Measurements from ENCODE around the gene SMC3. TPM values are rescaled to one million over a fixed set of nuclear protein-coding genes. Genes with fewer than 3 reads are reported as not detected.
A peak's percentile ranks its signal among the peaks of the same experiment; 100 is the strongest.

Gene SMC3
- total and polyA plus RNA-seq, 2 experiments from 2014 or later = 72.3 to 320 TPM

GRCh38 chr10:110642204-110643034, 74.9 kb downstream of the SMC3 start (continued):
- TF ChIP-seq ZNF331 (CRISPR knock-in tag; IDR thresholded peaks at IDR 0.05; ENCODE audit: low read depth) (no peak), EZH2 (IDR thresholded peaks at IDR 0.05; ENCODE audit: low read depth, unreplicated experiment) (peak; percentile 92)
- TF ChIP-seq, protein P1, sequence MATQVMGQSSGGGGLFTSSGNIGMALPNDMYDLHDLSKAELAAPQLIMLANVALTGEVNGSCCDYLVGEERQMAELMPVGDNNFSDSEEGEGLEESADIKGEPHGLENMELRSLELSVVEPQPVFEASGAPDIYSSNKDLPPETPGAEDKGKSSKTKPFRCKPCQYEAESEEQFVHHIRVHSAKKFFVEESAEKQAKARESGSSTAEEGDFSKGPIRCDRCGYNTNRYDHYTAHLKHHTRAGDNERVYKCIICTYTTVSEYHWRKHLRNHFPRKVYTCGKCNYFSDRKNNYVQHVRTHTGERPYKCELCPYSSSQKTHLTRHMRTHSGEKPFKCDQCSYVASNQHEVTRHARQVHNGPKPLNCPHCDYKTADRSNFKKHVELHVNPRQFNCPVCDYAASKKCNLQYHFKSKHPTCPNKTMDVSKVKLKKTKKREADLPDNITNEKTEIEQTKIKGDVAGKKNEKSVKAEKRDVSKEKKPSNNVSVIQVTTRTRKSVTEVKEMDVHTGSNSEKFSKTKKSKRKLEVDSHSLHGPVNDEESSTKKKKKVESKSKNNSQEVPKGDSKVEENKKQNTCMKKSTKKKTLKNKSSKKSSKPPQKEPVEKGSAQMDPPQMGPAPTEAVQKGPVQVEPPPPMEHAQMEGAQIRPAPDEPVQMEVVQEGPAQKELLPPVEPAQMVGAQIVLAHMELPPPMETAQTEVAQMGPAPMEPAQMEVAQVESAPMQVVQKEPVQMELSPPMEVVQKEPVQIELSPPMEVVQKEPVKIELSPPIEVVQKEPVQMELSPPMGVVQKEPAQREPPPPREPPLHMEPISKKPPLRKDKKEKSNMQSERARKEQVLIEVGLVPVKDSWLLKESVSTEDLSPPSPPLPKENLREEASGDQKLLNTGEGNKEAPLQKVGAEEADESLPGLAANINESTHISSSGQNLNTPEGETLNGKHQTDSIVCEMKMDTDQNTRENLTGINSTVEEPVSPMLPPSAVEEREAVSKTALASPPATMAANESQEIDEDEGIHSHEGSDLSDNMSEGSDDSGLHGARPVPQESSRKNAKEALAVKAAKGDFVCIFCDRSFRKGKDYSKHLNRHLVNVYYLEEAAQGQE (IDR thresholded peaks at IDR 0.05; ENCODE audit: unreplicated experiment) = no peak

DNA sequence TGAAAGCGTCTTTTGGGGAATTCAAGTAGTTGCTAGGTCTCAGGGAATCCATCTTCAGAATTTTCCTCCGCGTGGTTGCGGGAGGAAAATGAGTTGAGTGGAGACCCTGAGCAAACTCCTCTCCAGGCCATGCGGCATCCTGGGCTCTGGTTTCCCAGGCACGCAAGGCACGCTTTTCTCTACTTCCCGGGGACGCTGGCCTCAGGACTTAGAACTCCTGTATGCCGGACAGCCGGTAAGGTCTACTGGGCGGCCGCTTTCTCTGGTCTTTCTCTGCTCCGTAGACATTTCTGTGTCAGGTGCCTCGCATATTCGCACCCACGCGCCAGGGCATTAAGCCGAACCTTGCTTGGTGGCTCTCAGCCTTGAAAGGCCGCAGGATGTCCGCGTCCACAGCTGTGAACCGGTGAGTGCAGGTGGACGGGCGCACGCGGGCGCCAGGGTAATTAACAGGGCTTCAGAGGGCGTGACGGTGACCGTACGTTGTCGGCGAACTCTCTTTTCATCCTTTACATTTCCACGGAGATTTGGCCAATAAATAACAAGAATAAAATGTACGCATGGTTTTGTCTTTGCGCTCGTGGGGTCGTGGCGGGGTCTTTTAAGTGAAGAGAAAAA, 75.6 kb downstream of the SMC3 start:
- H3K4me2 ChIP-seq = peak overlapping the region; percentile 96
- peaks cover 36% of the 10 kb centered on the region for H3K4me1 Mint-ChIP-seq
- no peak overlapping the region for H3K27ac ChIP-seq (ENCODE audit: low read depth)
- H3K79me2 ChIP-seq (replicated peaks; ENCODE audit: insufficient read depth) = no peaks in the 10 kb centered on the region
- TF ChIP-seq EZH2phosphoT487 (IDR thresholded peaks at IDR 0.05; ENCODE audit: unreplicated experiment) (peak; percentile 61), ZNF331 (CRISPR knock-in tag; IDR thresholded peaks at IDR 0.05; ENCODE audit: low read depth) (no peak)
- ATAC-seq = peak; percentile 62
- DNase-seq (ENCODE audit: low spot score) = peak; percentile 80
- peak overlapping the region; percentile 73 for H3K4me3 ChIP-seq
- no peaks in the 10 kb centered on the region; the same call in 2 of the 3 replicates for H3K36me3 Mint-ChIP-seq (ENCODE audit: low read depth)
- peak overlapping the region; percentile 94 for H2AFZ ChIP-seq
- H3K4me1 ChIP-seq (ENCODE audit: insufficient read depth) = peaks cover 32% of the 10 kb centered on the region
- H3K27me3 Mint-ChIP-seq (ENCODE audit: insufficient read depth, low read depth, poor library complexity) = peaks cover 36% of the 10 kb centered on the region
- no peaks in the 10 kb centered on the region for H3K9me2 ChIP-seq (ENCODE audit: insufficient read depth)
- H3F3A ChIP-seq (replicated peaks; ENCODE audit: low read depth) = 0 out of 2 replicates have a peak, but pooled peaks cover 3% of the 10 kb centered on the region
- H3K27me3 ChIP-seq (ENCODE audit: insufficient read depth) = peaks cover 64% of the 10 kb centered on the region
- H3K27ac Mint-ChIP-seq = no peak overlapping the region
- no peaks in the 10 kb centered on the region for H4K20me1 ChIP-seq (replicated peaks; ENCODE audit: insufficient read depth)
- no peaks in the 10 kb centered on the region for H3K36me3 ChIP-seq (ENCODE audit: insufficient read depth)
- H3K4me3 Mint-ChIP-seq = peak overlapping the region; percentile 88
- H3K9me3 Mint-ChIP-seq = no peaks in the 10 kb centered on the region

DNA sequence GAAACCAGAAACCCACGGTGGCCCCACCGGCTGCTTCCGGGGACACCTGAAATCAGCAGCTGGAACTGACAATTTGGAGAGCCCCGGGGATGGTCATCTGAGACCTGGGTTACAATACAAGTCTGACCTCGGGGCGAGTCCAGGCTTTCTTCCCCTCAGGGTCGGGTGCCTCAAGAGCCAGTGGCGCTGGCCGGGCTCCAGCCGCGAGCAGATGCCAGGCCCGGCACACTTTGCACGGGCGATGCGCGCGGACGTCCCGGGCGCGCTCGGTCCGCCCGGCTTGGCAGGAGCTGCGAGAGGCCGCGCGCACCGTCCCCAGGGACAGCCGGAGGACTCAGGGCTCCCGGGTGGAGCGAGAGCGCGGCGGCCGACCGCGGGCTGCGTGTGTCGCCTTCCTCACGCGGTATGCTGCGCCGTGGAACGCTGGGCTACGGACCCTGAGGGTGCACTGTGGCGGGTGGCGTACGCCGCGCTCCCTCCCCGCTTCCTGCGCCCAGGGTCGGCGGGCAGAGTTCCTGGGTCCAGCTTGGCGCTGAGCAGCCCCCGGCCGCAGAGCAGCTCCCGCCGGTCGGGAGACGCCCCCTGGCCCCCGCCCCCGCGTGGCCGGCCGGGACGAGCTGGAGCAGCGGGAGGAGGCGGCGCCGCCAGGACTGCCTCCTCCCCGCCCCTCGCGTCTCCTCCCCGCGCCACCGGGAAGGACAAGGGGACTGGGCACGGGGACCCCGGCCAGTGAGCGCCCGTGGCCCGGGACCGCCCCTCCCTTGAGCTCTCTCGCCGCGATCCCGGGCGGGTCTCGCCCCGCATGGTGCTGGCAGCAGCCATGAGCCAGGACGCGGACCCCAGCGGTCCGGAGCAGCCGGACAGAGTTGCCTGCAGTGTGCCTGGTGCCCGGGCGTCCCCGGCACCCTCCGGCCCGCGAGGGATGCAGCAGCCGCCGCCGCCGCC, 76.4 kb downstream of the SMC3 start, which contains the start of gene RBM20:
TSS of gene RBM20 (plus strand) at position 684 of the 945 bp plus-strand sequence. CDS start at position 803, 119 bp downstream.
- H2AFZ ChIP-seq = peak within 1 kb of the TSS; percentile 94
- peak within 1 kb of the TSS; percentile 73 for H3K4me3 ChIP-seq
- DNase-seq (ENCODE audit: low spot score) (peak; percentile 52), ATAC-seq (peak; percentile 68)
- Mint-ChIP-seq H3K9me3 (no peaks in the 10 kb centered on the region), H3K27ac (no peak within 1 kb of the TSS), H3K4me1 (peaks cover 36% of the 10 kb centered on the region), H3K4me3 (peak within 1 kb of the TSS; percentile 88), H3K27me3 (ENCODE audit: insufficient read depth, low read depth, poor library complexity) (peaks cover 36% of the 10 kb centered on the region), H3K36me3 (ENCODE audit: low read depth) (no peaks in the 10 kb centered on the region; the same call in 2 of the 3 replicates)
- TF ChIP-seq EZH2 (IDR thresholded peaks at IDR 0.05; ENCODE audit: low read depth, unreplicated experiment) (no peak), CTCF (conservative IDR thresholded peaks at IDR 0.05; ENCODE audit: low read depth in 2 of 2) (no peak)
- peaks cover 64% of the 10 kb centered on the region for H3K27me3 ChIP-seq (ENCODE audit: insufficient read depth)
- H3K9me2 ChIP-seq (ENCODE audit: insufficient read depth) = no peaks in the 10 kb centered on the region
- peak within 1 kb of the TSS; percentile 96 for H3K4me2 ChIP-seq
- 0 out of 2 replicates have a peak, but pooled peaks cover 3% of the 10 kb centered on the region for H3F3A ChIP-seq (replicated peaks; ENCODE audit: low read depth)
- no peak within 1 kb of the TSS for H3K27ac ChIP-seq (ENCODE audit: low read depth)
- peaks cover 32% of the 10 kb centered on the region for H3K4me1 ChIP-seq (ENCODE audit: insufficient read depth)
- no peaks in the 10 kb centered on the region for H4K20me1 ChIP-seq (replicated peaks; ENCODE audit: insufficient read depth)
- no peaks in the 10 kb centered on the region for H3K36me3 ChIP-seq (ENCODE audit: insufficient read depth)
- H3K79me2 ChIP-seq (replicated peaks; ENCODE audit: insufficient read depth) = no peaks in the 10 kb centered on the region

All from GM23338 (cell line).